ENCODE data around the gene ATXN7. TPM values are rescaled to one million over a fixed set of nuclear protein-coding genes. Genes with fewer than 3 reads are reported as not detected.

Gene ATXN7
- total RNA-seq, 3 donors from 2014 or later: 37.4 to 56.2 (median 47.9) TPM

DNA sequence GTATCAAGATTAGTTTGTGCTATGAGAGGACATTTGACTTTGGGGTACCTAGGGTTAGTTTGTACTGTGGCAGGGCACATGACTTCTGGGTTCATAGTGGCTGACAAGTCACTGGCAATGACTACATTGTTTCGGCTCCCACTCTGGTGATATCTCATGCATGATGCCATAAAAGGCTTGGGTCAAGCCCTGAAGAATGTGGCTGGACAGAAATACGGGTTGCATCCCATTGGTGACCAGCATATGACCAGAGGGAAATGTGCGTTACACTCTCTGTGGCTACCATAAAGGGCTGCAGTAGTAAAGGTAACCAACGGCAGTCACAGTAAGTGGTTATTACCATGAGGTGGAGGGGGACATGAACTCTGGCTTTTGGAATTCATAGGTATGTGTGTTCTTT, 18.5 kb upstream of the ATXN7 start:
- Histone ChIP-seq H3K36me3 (no peaks in the 10 kb centered on the region), H3K27me3 (no peaks in the 10 kb centered on the region), H3K27ac (no peak overlapping the region), H3K4me3 (no peak overlapping the region), H3K4me1 (no peaks in the 10 kb centered on the region), H3K9me3 (no peaks in the 10 kb centered on the region)
- intact Hi-C loops (cut with DNase I; ENCODE audit: low total_unique reads): no loop called here
- no peak for DNase-seq (ENCODE audit: low spot score in 2 of 2)
- TF ChIP-seq, protein P1, sequence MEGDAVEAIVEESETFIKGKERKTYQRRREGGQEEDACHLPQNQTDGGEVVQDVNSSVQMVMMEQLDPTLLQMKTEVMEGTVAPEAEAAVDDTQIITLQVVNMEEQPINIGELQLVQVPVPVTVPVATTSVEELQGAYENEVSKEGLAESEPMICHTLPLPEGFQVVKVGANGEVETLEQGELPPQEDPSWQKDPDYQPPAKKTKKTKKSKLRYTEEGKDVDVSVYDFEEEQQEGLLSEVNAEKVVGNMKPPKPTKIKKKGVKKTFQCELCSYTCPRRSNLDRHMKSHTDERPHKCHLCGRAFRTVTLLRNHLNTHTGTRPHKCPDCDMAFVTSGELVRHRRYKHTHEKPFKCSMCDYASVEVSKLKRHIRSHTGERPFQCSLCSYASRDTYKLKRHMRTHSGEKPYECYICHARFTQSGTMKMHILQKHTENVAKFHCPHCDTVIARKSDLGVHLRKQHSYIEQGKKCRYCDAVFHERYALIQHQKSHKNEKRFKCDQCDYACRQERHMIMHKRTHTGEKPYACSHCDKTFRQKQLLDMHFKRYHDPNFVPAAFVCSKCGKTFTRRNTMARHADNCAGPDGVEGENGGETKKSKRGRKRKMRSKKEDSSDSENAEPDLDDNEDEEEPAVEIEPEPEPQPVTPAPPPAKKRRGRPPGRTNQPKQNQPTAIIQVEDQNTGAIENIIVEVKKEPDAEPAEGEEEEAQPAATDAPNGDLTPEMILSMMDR (IDR thresholded peaks at IDR 0.05): no peak
- TF ChIP-seq POLR2AphosphoS5 (IDR thresholded peaks at IDR 0.05): no peak
- TF ChIP-seq POLR2A (IDR thresholded peaks at IDR 0.05): no peak

DNA sequence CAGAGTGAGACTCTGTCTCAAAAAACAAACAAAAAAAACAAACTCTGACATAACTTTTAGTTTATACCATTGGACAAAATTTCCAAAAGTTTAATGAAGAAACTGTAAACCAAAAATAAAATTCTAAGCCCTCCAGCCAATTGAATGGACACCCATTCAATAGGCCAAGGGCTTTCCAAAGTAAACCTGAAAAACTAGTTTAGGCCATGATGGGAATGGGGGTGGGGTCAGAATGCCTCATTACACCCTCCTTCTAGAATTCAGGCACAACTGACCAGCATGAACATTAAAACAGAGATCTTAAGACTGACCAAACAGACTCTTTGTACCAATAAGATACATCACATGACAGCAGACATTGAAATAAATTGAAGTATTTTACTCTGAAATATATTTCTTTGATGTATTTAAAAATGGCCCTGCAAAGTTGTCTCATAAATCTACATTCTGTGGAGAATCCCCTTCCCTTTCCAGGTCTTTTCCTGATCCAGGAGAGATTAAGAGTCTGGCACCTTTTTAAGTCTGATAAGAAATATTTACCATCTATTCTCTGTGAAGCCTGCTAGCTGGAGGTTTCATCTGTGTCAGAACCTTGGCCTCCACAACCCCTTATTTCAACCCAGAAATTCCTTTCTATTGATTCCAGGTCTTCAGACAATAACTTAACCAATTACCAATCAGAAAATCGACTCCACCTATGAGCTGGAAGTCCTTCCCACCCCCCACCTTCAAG, 15.8 kb upstream of the ATXN7 start:
- Histone ChIP-seq H3K9me3 (no peaks in the 10 kb centered on the region), H3K4me1 (no peaks in the 10 kb centered on the region), H3K36me3 (no peaks in the 10 kb centered on the region), H3K27ac (peak overlapping the region in 1 of 2 donors; percentile 21), H3K27me3 (no peaks in the 10 kb centered on the region), H3K4me3 (no peak overlapping the region)
- intact Hi-C loops (cut with DNase I; ENCODE audit: low total_unique reads): no loop called here
- DNase-seq (ENCODE audit: low spot score in 2 of 2): no peak
- TF ChIP-seq, protein P1 (IDR thresholded peaks at IDR 0.05): no peak
- TF ChIP-seq POLR2AphosphoS5 (IDR thresholded peaks at IDR 0.05) (no peak), POLR2A (IDR thresholded peaks at IDR 0.05) (no peak)

DNA sequence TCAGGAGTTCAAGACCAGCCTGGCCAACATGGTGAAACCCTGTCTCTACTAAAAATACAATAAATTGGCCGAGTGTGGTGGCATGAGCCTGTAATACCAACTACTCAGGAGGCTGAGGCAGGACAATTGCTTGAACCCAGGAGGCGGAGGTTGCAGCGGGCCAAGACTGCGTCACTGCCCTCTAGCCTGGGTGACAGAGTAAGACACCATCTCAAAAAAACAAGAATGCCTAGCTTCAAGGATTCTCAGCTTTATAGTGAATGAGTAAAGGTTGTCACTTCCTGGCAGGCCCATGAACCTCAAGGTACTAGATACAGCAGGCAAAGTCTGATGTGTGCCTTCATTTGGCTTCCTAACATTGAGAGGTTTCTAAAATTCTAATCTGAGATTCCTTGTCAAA, 14.5 kb upstream of the ATXN7 start:
- intact Hi-C loops (cut with DNase I; ENCODE audit: low total_unique reads): no loop called here
- TF ChIP-seq POLR2AphosphoS5 (IDR thresholded peaks at IDR 0.05): no peak
- TF ChIP-seq, protein P1 (IDR thresholded peaks at IDR 0.05): no peak
- TF ChIP-seq POLR2A (IDR thresholded peaks at IDR 0.05): no peak
- no peaks in the 10 kb centered on the region for H3K27me3 ChIP-seq
- no peaks in the 10 kb centered on the region for H3K9me3 ChIP-seq
- no peak overlapping the region for H3K27ac ChIP-seq
- no peaks in the 10 kb centered on the region for H3K36me3 ChIP-seq
- DNase-seq (ENCODE audit: low spot score in 2 of 2): no peak
- H3K4me3 ChIP-seq: no peak overlapping the region
- H3K4me1 ChIP-seq: no peaks in the 10 kb centered on the region

DNA sequence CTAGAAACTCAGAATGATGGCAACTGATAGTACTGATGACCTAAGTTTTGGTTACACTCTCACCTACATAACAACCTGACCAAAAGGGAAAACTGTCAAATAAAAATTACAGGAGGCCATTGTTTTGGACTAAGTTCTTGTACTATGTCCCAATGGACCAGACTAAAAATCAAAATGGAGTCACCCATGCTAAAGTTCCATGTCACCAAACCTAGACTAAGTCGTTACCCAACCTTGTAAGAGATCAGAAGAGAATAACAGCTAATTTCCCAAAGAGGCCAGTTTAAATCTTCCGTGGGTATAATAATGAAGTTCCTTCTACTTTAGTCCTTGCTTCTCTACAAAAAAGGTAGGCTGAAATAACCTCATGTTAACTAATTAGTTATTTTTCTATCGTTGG, 12.4 kb upstream of the ATXN7 start:
- Histone ChIP-seq H3K36me3 (no peaks in the 10 kb centered on the region), H3K4me3 (no peak overlapping the region), H3K9me3 (no peaks in the 10 kb centered on the region), H3K27ac (no peak overlapping the region), H3K4me1 (no peaks in the 10 kb centered on the region), H3K27me3 (no peaks in the 10 kb centered on the region)
- intact Hi-C loops (cut with DNase I; ENCODE audit: low total_unique reads): no loop called here
- TF ChIP-seq, protein P1 (IDR thresholded peaks at IDR 0.05): no peak
- TF ChIP-seq POLR2AphosphoS5 (IDR thresholded peaks at IDR 0.05) (no peak), POLR2A (IDR thresholded peaks at IDR 0.05) (no peak)
- no peak for DNase-seq (ENCODE audit: low spot score in 2 of 2)

DNA sequence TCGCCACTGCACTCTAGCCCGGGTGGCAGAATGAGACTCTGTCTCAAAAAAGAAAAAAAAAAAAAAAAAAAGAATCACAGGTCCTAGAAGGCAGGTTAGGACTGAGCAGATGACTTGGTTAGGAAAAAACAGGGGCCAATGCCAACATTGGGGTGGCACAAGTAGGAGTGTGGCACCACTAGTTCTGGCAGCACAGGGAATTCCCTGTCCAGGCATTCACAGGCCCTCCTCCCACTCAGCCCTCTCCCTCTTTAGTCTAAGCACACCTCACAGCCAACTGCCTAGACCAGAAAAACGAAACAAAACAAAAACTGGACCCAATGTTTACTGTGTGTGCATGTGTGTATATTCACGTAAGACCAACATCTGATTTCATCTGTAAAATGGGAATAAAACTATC, 10.6 kb upstream of the ATXN7 start:
- DNase-seq (ENCODE audit: low spot score in 2 of 2): no peak
- no peak overlapping the region for H3K4me3 ChIP-seq
- intact Hi-C loops (cut with DNase I; ENCODE audit: low total_unique reads): no loop called here
- no peak for TF ChIP-seq POLR2AphosphoS5 (IDR thresholded peaks at IDR 0.05)
- no peak overlapping the region for H3K27ac ChIP-seq
- H3K36me3 ChIP-seq: no peaks in the 10 kb centered on the region
- H3K9me3 ChIP-seq: no peaks in the 10 kb centered on the region
- no peaks in the 10 kb centered on the region for H3K27me3 ChIP-seq
- no peaks in the 10 kb centered on the region for H3K4me1 ChIP-seq

All from breast epithelium (tissue), 4 donors.